Peyer's patch (tissue), 4 donors: ENCODE results near the gene ZNF496. TPM values are rescaled to one million over a fixed set of nuclear protein-coding genes. Genes with fewer than 3 reads are reported as not detected.

Experiments used
- DNase-seq, 3 donors: peaks; one replicate each; pipeline ENCODE4 v3.0.0-alpha.2; 2017 to 2019
- H3K27ac ChIP-seq, 4 donors: fragments of 200-600 bp; sonication (generic); one replicate each; pipeline ENCODE4 v1.5.1; 2016 to 2019
- H3K27me3 ChIP-seq, 2 donors: fragments of 200-600 bp; sonication (generic); one replicate each; pipeline ENCODE4 v1.5.1; 2019
- H3K36me3 ChIP-seq, 3 donors: fragments of 200-600 bp; sonication (generic); one replicate each; pipeline ENCODE4 v1.5.1; 2016 to 2019
- H3K4me1 ChIP-seq, 4 donors: fragments of 200-600 bp; sonication (generic); one replicate each; pipeline ENCODE4 v1.5.1; 2016 to 2019
- H3K4me3 ChIP-seq, 4 donors: fragments of 200-600 bp; sonication (generic); 1 replicate in 3 of 4; 2 replicates in 1 of 4; pipeline ENCODE4 v1.5.1; 2016 to 2019; ENCODE audit warnings: mild to moderate bottlenecking in 1 of 4
- H3K9me3 ChIP-seq, 4 donors: fragments of 200-600 bp; sonication (generic); one replicate each; pipeline ENCODE4 v1.5.1; 2016 to 2019; ENCODE audit warnings: mild to moderate bottlenecking in 1 of 4
- CTCF ChIP-seq, 6 experiments: fragments of 450-650 bp in 4 of 6; fragments of 200-600 bp in 2 of 6; sonication (generic) in 1 of 6; IDR thresholded peaks; one replicate each; pipeline ENCODE4 v1.5.1; 2017 to 2019; ENCODE audit warnings: antibody characterized with exemption in 6 of 6, mild to moderate bottlenecking in 3 of 6, moderate library complexity in 1 of 6
- POLR2A ChIP-seq, 2 donors: fragments of 450-650 bp; IDR thresholded peaks; one replicate each; pipeline ENCODE4 v1.5.1; 2017; ENCODE audit warnings: antibody characterized with exemption in 2 of 2, mild to moderate bottlenecking in 2 of 2, moderate library complexity in 2 of 2
- total RNA-seq, 4 donors: library from RNA; depleted of rRNA; stranded (reverse); fragments of >200 nt; gene quantifications; one replicate each; pipeline ENCODE4 v1.1.0, GENCODE V29; 2016

ZNF496 gene
- total RNA-seq, 4 donors from 2014 or later = 8.2 to 31.4 (median 23.5) TPM

GRCh38 chr1:247288341-247288740, 43.3 kb downstream of the ZNF496 start:
- H3K36me3 ChIP-seq = no peaks in the 10 kb centered on the region
- TF ChIP-seq POLR2A (IDR thresholded peaks at IDR 0.05) (no peak), CTCF (IDR thresholded peaks at IDR 0.05) (no peak)
- no peaks in the 10 kb centered on the region for H3K4me1 ChIP-seq
- no peaks in the 10 kb centered on the region for H3K27me3 ChIP-seq
- no peak overlapping the region for H3K4me3 ChIP-seq
- no peak for DNase-seq
- H3K9me3 ChIP-seq = no peaks in the 10 kb centered on the region
- no peak overlapping the region for H3K27ac ChIP-seq

- no peak for DNase-seq
- TF ChIP-seq CTCF (IDR thresholded peaks at IDR 0.05) (no peak), POLR2A (IDR thresholded peaks at IDR 0.05) (no peak)
- no peaks in the 10 kb centered on the region for H3K9me3 ChIP-seq
- H3K4me3 ChIP-seq = no peak overlapping the region
- H3K27me3 ChIP-seq = no peaks in the 10 kb centered on the region
- H3K4me1 ChIP-seq = no peaks in the 10 kb centered on the region
- H3K36me3 ChIP-seq = no peaks in the 10 kb centered on the region
- H3K27ac ChIP-seq = no peak overlapping the region
Measured at GRCh38 chr1:247287460-247287859, 44.2 kb downstream of the ZNF496 start.

GRCh38 chr1:247286134-247286670, 45.5 kb downstream of the ZNF496 start:
- Histone ChIP-seq H3K4me1 (no peaks in the 10 kb centered on the region), H3K4me3 (no peak overlapping the region), H3K27me3 (no peaks in the 10 kb centered on the region), H3K27ac (no peak overlapping the region), H3K9me3 (no peaks in the 10 kb centered on the region), H3K36me3 (no peaks in the 10 kb centered on the region)
- TF ChIP-seq CTCF (IDR thresholded peaks at IDR 0.05) (no peak), POLR2A (IDR thresholded peaks at IDR 0.05) (no peak)
- DNase-seq = no peak

- no peak overlapping the region for H3K27ac ChIP-seq
- TF ChIP-seq POLR2A (IDR thresholded peaks at IDR 0.05) = no peak
- no peak for TF ChIP-seq CTCF (IDR thresholded peaks at IDR 0.05)
- H3K36me3 ChIP-seq = no peaks in the 10 kb centered on the region
- no peaks in the 10 kb centered on the region for H3K9me3 ChIP-seq
- no peaks in the 10 kb centered on the region for H3K4me1 ChIP-seq
- DNase-seq = no peak
- no peaks in the 10 kb centered on the region for H3K27me3 ChIP-seq
- H3K4me3 ChIP-seq = no peak overlapping the region
Measured at GRCh38 chr1:247281001-247281574, 50.6 kb downstream of the ZNF496 start.

GRCh38 chr1:247277191-247277590, 54.5 kb downstream of the ZNF496 start:
- Histone ChIP-seq H3K36me3 (no peaks in the 10 kb centered on the region), H3K27me3 (no peaks in the 10 kb centered on the region), H3K27ac (no peak overlapping the region), H3K9me3 (peaks cover 0 to 4% (median 0%) of the 10 kb centered on the region in 4 donors), H3K4me3 (no peak overlapping the region), H3K4me1 (no peaks in the 10 kb centered on the region)
- no peak for DNase-seq
- TF ChIP-seq CTCF (IDR thresholded peaks at IDR 0.05) (no peak), POLR2A (IDR thresholded peaks at IDR 0.05) (no peak)
